GM19463 (cell line): ENCODE measurements around the gene GAS2.

Experiments
- ATAC-seq: cut with Tn5 transposase; IDR thresholded peaks from one replicate; pipeline ENCODE4 v1.9.1; 2021; ENCODE audit warnings: mild to moderate bottlenecking, moderate library complexity; ENCODE audit not compliant: unreplicated experiment

GAS2 gene

DNA sequence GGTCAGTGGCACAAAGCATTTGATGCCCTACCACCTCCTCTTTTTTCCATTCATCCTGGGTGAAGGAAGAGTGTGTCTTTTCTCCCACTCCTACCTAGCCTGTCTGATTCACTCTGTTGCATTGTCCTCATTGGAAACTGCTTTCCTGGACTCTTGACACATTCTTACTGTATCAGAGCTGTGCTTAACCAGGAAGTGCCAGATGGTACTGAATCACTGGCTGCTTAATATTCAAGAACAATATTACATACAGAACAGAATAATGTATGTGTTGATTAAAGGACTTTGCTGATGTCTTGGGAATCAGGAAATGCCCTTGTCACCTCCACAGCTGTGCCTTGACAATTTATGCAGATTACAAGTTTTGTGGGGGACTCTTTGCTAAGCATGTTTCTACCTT lies 118.8 kb downstream of the GAS2 start:
- ATAC-seq, result no peak

DNA sequence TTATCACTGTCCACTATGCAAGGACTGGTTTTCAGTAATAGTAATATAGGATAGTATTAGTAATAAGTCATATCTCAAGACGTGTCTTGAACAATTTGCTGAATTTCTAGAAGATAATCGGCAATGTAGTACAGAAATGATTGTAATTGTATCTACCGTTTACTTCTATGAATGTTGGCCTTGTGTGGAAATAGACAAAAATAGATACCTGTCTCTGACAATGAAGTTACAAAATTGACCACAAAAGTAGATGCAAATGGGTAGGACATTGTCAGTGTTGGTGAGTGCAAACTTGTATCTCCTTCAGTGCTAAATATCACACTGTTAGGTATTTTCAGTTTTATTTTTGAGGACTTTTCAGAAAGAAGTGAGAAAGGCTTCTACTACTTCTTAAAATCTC lies 120.1 kb downstream of the GAS2 start:
- peak; percentile 82 for ATAC-seq

DNA sequence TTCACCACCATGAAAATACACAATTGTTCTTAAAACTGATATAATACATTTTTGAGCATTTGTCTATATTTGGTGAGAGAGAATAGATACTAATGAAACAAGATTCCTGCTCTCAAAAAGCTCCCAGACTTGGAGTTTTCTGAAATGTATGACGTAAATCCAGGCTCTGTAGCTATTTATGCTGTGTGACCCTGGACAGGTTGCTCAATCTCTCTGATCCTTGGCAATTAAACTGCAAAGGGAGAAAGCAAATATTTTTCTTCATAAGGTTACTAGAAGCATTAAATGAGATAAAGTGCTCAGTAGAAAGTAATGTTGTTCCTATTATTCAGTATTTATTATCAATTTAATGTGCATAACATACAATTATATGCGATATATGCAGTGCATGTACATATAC lies 120.6 kb downstream of the GAS2 start:
- no peak for ATAC-seq

DNA sequence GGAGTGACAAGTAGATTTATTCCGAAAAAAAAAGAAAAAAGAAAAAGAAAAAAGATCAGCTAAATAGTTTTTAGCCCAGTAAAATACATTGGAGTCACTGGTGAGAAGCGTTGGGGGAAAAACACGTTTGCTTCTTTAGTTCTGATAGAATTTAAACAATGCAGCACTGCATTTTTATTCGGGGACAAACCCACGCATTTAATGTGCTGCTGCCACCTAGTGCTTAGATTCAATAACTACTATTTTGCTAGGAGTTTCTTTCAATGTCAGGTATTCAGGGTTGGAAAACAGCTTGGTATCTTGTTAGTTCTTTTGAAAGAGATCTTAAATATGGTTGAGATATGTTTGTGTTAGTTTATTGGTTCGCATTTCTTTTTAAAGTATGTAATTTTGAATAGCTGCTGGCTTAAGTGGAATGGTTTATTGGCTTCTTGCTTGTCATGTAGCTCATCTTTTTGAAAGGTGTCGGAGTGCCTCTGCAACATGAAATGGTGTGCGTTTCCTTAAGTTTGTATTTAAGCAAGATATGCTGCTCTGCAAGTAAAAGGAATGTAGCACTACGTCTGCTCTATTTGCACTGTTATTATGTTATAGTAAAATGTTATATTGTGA lies 121.2 kb downstream of the GAS2 start:
- no peak for ATAC-seq

DNA sequence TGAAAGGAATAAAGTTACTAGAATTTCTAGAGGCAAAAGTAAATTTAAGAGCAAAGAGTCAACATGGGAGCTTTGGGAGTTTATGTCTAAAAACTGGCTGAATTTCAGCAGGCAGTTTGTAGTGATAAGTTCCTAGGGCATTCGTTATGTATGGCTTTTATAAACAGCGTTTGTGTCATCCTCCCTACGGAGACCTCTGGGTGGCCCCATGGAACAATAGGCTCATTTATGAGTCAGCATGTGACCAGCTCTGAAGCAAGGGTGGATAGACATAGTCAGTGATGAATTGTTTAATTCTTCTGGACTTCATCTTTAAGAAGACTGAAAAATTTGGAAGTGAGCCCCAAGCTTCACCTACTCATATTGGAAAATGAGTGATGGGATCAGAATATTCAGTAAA lies 126.1 kb downstream of the GAS2 start:
- no peak for ATAC-seq

DNA sequence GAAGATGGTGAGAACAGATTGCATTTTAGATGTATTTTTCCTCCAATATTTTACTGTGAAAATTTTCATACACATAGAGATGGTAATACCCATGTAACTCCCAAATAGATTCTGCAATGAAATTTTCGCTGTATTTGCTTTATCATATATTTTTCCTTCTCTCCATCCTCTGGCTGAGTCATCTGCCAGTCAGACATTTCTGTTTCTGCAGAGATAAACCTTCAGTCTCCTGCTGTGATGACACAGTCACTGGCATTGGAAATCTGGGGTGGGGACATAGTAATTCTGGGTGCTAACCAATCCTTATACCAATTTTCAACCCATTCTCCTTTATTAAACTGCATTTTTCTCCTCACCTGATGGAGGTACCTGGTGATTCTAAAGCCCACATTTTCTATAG lies 129.5 kb downstream of the GAS2 start:
- ATAC-seq, result no peak

DNA sequence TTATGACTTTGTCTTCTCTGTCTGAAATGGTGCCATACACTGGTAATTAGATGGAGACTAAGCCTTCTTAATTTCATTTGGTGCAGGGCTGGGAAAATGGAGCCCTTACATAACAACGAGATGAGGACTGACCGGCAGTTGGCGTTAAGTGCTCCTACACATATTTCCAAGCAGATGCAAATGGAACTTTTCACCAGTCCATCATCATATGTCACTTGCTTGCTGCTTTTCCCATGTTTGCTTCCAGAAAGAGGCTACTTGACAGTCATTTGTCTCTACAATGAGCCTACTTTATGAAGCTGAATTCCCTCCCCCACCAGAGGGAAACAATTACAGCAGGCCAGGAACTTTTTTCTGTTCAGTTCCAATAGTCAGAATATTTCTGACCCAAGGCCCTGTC lies 130.6 kb downstream of the GAS2 start:
- no peak for ATAC-seq

DNA sequence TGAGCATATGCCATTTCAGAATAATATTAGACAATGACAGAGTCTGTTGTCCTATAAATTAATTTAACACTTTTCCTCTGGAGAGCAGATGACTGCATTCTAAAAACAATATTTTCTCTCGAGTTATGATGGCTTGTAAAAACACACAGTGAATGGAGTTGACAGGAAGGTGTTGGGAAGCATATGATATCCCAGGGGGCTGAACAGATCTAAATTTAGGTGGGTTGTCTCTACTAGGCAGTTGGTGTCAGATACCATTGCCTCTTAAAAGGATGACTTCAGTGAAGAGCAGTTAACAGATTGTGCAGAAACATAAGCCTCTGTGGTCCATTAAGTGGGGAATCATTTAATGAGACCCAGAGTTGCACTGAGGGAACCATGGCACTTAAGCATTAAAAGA lies 132.5 kb downstream of the GAS2 start:
- no peak for ATAC-seq

DNA sequence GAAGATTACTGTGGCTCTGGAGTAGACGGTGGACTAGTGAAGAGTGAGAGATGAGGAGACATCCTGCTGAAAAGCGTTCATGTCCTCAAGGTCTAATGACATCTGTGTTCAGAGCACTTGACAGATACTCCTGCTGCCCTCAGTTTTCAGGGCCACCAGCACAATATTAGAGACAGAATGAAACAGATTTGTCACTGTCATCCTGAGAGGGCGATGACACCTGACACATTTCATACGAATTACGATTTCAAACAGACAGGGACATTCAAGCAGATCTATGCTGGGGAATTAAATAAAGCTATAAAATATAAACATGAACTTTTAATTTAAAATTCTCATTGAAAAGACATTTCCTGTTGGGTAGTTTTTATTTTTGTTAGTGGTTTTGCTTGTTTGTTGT lies 134.1 kb downstream of the GAS2 start:
- ATAC-seq, result no peak

DNA sequence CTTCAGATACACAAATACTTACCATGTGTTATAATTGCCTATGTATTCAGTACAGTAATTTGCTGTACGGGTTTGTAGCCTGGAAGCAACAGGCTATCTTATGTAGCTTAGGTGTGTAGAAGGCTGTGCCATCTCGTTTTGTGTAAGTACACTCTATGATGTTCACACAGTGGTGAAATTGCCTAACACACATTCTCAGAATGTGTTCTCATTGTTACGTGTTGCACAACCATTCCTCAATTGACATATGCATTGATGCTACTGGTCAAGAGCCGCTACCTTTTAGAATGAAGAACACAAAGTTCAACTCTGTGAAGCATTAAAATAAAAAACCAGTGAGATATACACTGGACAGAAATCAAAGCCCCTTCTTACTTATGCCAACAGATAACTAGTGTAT lies 136.4 kb downstream of the GAS2 start:
- no peak for ATAC-seq

DNA sequence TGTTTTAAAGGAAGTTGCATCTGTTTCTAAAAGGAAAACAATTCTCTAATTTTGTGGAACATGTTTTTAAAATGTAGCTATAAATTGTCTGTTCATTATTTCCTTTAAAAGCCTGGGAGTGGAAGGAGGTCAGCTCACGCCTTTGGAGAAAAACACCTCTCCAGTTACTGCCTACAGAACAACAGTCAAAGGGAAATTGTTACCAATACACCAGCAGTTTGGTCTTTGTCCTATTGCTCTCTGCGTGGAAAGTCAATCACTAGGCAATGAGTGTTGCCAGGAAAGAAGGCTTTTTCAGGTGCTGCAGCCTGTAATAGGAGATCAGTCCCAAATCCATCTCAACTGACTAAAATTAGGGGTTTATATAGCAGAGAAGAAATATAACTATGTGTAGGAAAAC lies 141.0 kb downstream of the GAS2 start:
- no peak for ATAC-seq

DNA sequence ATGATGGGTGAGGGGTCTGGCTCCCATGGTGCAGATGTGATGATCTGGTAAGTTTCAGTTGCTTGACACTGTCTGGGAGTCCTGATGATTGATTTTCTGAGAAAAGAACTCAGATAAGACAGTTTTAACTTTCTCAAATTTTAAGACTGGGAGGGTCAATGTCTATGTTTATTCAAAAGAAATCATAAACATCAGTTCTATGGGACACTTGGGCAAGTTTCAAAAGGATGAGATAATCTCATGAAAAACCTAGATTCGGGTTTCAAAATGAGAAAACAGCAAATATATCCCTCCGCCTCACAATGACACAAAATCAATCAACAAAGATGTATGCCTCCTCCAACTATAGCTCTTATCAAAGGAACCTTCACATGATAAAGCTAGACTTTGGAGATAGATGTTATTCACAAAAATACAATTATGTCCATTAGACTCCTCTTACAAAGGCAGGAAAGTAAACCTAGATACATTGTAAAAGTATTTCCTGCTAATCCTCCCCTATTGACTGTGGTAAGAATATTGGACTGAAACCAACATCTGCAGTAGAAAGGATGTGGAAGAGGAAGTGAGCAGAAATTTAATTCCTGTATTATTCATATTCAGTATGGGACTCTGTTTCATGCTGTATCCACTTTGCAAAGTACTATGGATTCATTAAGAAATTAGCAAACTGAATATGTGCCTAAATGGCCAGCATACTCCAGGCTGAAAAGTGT lies 141.6 kb downstream of the GAS2 start:
- peak; percentile 93 for ATAC-seq

DNA sequence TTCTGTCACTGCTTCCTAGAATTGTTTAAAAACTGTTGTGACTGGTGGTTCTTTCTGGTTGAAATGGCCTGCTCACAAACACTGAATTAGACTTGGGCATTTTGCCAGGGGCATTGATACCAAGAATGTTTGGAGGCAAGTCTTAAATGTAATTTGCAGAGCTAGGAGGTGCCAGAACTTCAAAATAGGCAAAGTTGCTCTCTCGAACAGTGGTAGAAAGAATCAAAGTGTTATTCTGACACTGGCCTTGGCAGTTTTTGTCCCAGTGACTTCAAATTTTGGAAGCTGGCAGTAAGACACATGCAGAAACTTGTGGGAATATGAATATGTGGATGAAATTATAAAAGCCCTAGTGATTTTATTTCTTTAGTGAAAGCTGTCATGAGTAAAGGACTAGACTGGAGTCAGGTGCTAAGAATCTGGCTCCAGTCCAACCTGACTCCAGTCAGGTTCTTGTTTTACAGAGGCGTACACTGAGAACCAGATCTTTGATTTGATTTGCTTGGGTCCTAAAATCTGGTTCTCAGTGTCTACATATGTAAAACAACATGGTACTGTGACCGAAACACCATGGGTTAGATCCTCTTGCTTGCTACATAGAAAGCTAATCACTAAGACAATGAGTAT lies 142.3 kb downstream of the GAS2 start:
- ATAC-seq, result peak; percentile 19

DNA sequence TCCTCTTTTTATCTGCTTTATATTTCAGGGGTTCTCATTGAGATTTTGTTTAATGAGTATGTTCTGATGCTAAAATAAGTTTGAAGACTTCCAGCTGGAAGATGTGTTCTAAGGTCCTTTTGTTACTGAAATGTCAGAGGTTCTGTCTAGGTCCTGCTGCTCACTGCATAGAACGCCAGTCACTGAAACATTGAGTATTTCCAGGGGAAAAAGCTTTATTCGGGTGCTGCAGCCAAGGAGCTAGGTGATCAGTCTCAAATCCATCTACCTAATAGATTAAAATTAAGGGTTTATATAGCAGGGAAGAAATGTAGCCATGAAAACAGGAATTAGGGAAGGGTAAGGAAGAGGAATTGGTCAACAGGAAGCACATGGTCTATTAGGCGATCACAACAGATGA lies 143.5 kb downstream of the GAS2 start:
- ATAC-seq, result no peak

DNA sequence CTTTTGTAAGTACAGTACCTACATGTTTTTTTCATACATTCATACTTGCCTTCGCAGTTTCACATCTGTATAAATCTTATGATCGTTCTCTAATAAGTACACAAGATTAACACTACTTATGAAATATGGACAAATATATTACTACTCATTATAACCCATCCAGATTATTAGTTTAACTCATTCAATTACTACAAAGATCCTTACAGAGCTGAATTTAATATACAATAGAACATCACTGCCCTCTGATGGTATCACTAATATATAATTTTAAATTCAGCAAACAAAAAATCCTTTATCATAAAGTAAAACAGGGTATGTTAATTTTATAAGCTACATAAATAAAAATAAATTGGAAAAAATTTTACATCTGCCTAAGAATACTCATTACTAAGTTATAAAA lies 155.8 kb downstream of the GAS2 start:
- ATAC-seq, result no peak

DNA sequence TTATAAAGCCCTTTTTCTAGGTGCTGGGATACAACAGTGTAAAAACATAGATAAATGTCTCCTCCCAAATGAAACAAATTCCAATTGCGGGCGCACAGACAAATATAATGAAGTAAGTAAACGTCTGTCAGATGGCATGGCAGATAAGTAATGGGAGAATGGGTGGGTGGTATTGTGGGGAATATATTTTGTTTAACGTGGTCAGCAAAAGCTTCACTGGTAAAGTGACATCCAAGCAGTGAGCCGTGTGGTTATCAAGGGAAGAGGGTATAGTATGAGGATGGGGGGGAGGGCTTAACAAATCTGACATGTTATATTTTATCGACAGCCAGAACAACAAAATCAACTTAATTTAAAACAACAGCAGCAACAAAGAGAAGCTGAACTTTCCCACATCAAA lies 162.0 kb downstream of the GAS2 start:
- no peak for ATAC-seq

DNA sequence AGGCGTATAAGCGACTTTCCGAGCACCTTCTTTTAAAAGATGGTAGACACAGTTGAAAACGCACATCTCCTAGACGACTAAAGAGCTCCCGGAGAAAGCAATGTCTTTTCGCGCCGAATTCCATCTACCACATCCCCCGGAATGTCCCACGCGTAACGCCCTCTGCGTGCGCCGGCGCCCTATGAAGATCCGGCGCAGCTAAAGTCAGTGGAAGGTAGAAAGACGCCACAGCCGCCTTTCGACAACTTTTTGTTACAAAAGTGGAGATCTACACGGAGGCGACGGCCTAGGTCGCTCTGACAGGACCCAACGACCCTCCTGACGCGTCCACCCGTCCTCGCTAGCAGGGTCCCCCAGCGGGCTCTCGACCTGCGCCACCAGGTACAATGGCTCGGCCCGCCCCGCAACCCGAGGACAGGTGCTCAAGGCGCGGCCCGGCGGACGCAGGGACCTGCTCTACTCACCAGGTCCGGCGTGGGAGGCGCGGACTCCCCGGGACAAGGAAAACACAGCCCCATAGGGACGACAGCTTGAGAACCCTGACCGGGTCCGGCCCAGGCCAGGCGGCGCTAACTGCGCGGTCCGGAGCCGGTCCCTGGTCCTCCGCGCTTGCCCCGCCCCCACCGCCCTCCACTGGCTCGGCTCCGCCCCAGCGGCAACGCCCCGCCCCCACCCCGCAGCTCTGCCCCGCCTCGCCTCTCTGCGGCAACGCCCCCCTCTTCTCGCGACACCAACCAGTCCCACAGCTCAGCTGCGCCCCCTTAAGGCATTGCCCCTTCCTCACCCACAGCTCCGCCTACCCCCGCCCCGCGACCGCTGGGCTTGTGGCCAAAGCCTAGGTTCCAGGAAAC lies 163.0 kb downstream of the GAS2 start, which contains the start of gene SVIP:
Gene SVIP, minus strand, starts transcription at position 571 of the 851 bp plus-strand sequence. Its CDS starts 53 bp downstream, at position 518.
- peak; percentile 90 for ATAC-seq

DNA sequence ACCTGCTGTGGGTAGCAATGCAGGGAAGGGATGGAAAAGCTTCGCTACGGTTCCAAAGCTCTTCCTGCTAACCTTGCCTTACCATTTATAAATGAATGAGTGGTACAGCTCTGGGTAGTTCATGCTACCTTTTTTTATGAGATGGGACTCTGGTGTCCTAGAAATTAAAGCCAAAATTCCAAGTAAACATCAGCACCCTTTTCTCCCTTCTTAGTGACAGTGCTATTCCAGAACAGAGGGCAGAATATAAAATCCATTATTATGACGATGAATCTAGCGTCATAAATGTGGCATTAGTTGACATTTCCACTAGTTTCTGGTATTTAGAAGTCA lies 163.6 kb downstream of the GAS2 start:
- no peak for ATAC-seq

DNA sequence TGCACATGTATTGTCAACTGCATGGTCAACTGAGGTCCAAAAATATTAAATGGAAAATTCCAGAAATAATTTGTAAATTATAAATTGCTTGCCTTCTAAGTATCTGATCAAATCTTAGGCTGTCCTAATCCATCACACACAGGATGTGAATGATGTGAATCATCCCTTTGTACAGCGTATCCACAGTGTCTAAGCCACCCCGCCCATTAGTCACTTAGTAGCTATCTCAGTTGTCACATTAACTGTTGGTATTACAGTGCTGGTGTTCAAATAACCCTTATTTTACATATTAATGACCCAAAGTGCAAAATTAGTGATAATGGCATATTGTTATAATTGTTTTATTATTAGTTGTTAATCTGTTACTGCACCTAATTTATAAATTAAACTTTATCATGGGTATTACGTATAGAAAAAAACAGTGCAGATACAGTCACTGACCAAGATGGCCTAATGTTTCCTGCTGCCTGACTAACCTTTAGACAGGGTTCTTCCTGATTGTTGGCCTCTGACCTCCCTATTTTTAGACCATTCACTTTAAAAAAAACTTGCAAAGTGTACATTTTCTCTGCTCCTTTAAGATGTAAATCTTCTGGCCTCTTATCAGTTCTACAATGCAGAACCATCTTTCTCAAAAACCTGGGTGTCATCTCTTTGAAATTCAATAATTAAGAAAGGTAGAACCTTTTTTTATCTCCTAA lies 166.1 kb downstream of the GAS2 start:
- no peak for ATAC-seq

DNA sequence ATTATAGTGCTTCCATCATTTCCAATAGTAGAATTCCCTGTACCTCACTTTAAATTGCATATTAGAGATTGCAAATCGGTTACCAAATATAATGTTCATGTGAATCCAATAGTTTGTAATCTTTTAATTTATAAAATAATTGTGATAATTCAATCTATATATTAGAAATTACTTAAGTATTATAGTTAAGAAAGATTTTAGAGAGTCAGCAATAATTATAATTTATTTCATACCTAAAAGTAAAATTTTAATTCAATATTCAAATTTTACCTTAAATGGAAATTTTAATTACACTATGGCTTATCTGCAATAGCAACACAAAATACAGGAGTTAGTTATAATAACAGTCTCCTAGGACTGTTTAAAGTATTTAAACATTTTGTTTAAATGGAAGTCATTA lies 180.3 kb downstream of the GAS2 start:
- ATAC-seq, result no peak

DNA sequence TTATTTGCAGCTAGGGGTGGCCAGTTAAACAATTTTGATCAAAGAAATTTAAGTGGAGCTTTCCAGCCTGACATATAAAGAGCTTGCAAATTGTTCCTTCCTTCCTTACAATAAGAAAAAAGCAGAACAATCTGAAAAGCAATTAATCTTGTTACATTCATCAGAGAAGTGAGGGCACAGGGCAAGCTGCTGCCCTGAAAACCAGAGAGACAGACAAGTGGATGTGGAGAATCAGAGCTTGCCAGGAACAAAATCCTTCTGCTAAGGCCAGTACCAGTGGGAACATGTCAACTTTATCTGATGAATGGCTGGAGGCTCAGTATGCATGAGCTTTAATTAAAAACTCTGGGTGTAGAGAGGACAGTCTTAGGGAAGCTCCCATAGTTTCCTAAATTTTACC lies 185.1 kb downstream of the GAS2 start:
- ATAC-seq, result no peak
